T-cell (primary cell): Measurements from ENCODE around the gene UNC13D. TPM values are rescaled to one million over a fixed set of nuclear protein-coding genes. Genes with fewer than 3 reads are reported as not detected.

ENCODE experiments used
- ATAC-seq, 4 experiments: fragments of 200-7000 bp in 3 of 4; fragments of 150-1000 bp in 1 of 4; cut with Tn5 transposase; replicated peaks in 1 of 4; 1 replicate in 3 of 4; 2 replicates in 1 of 4; pipeline ENCODE4 v1.10.0; 2021; ENCODE audit warnings: moderate library complexity in 3 of 4, mild to moderate bottlenecking in 2 of 4, moderate number of reproducible peaks in 1 of 4
- CTCF ChIA-PET, 2 donors: fragments of 300-600 bp; sonication (Branson Sonifier 250); formaldehyde crosslinking; loops; one replicate each; lab custom pipeline; 2022; ENCODE audit warnings: antibody characterized with exemption in 2 of 2; lab: Charles Lee
- POLR2A ChIA-PET, 2 donors: fragments of 300-600 bp; sonication (Branson Sonifier 250); formaldehyde crosslinking; loops; one replicate each; lab custom pipeline; 2022; ENCODE audit warnings: antibody characterized with exemption in 2 of 2; lab: Charles Lee
- DNase-seq, 35 experiments: peaks; one replicate each; pipeline versions ENCODE4 v3.0.0 to v3.0.0-alpha.2; 2013 to 2023
- H3K27ac ChIP-seq: one replicate; pipeline ENCODE4 v1.5.1; 2013; ENCODE audit warnings: low read length
- H3K27me3 ChIP-seq, 2 experiments: replicated peaks in 1 of 2; 1 replicate in 1 of 2; 2 replicates in 1 of 2; pipeline versions ENCODE4 v1.6.1 to v1.7.0; 2013; ENCODE audit warnings: low read length in 1 of 2, mixed read lengths in 1 of 2; ENCODE audit not compliant: control insufficient read depth in 2 of 2, insufficient read depth in 2 of 2; ENCODE audit errors: extremely low read depth in 1 of 2
- H3K36me3 ChIP-seq, 2 donors: 1 replicate in 1 of 2; 2 replicates in 1 of 2; pipeline versions ENCODE4 v1.6.1 to v1.7.0; 2013; ENCODE audit warnings: low read length in 1 of 2; ENCODE audit not compliant: control insufficient read depth in 2 of 2, insufficient read depth in 1 of 2; ENCODE audit errors: extremely low read depth in 1 of 2
- H3K4me1 ChIP-seq, 2 experiments: 1 replicate in 1 of 2; 2 replicates in 1 of 2; pipeline versions ENCODE4 v1.6.1 to v1.7.0; 2013; ENCODE audit warnings: low read length in 2 of 2, mixed read lengths in 1 of 2; ENCODE audit not compliant: insufficient read depth in 2 of 2, control insufficient read depth in 1 of 2; ENCODE audit errors: extremely low read depth in 1 of 2
- H3K4me3 ChIP-seq, 2 donors: 1 replicate in 1 of 2; 2 replicates in 1 of 2; pipeline versions ENCODE4 v1.5.1 to v1.7.0; 2013; ENCODE audit warnings: mild to moderate bottlenecking in 2 of 2, low read length in 1 of 2, moderate library complexity in 1 of 2; ENCODE audit not compliant: control insufficient read depth in 1 of 2; ENCODE audit errors: extremely low read depth in 1 of 2
- H3K9me3 ChIP-seq: 2 replicates; pipeline ENCODE4 v1.7.0; 2013
- H3K27ac Mint-ChIP-seq, 2 donors: one replicate each; pipeline ENCODE4 v1.8.0; 2020 to 2021; ENCODE audit warnings: mild to moderate bottlenecking in 2 of 2, mixed read lengths in 2 of 2
- H3K27me3 Mint-ChIP-seq, 2 donors: one replicate each; pipeline ENCODE4 v1.8.0; 2021 to 2022; ENCODE audit warnings: mixed read lengths in 2 of 2
- H3K36me3 Mint-ChIP-seq: one replicate; pipeline ENCODE4 v1.8.0; 2021; ENCODE audit warnings: mixed read lengths
- H3K4me1 Mint-ChIP-seq, 3 donors: one replicate each; pipeline ENCODE4 v1.8.0; 2020 to 2022; ENCODE audit warnings: mixed read lengths in 3 of 3, mild to moderate bottlenecking in 1 of 3
- H3K4me3 Mint-ChIP-seq, 3 donors: one replicate each; pipeline ENCODE4 v1.8.0; 2020 to 2022; ENCODE audit warnings: mild to moderate bottlenecking in 3 of 3, mixed read lengths in 3 of 3, moderate library complexity in 3 of 3
- H3K9me3 Mint-ChIP-seq, 3 donors: one replicate each; pipeline ENCODE4 v1.8.0; 2020 to 2022; ENCODE audit warnings: mixed read lengths in 3 of 3
- WGBS: methylation state at CpG from one replicate; pipeline ENCODE4 v1.1.5; 2013; ENCODE audit warnings: missing lambda C conversion rate; ENCODE audit not compliant: insufficient coverage; 5-methylcytosine and 5-hydroxymethylcytosine counted together
- total RNA-seq, 35 experiments: library from RNA in 6 of 35; stranded (reverse) in 6 of 35; fragments of 120-200 nt in 1 of 35; gene quantifications; one replicate each; pipeline versions ENCODE4 v1.2.1 to v1.2.4 and lab custom pipeline; 2013 to 2026

The UNC13D gene
- 100 to 1,000 TPM; 148 to 191 (median 180) TPM for total RNA-seq
- total RNA-seq (2013), result 110 TPM
- 19.5 to 250 (median 162) reads per million in 29 experiments for total RNA-seq (lab: John Stamatoyannopoulos, UW)

- ChIA-PET POLR2A (interaction anchor here in 1 of 2 donors (0.5 to 0.7 kb wide), 3 partner anchors 21 to 64 kb away, joined by 3 to 5 read pairs (median 4); no protein-coding TSS in a partner anchor), CTCF (interaction anchor here (0.6 to 2.2 kb wide), 7 partner anchors 11 to 178 kb away, joined by 3 to 9 read pairs (median 4); partner anchors contain the start of gene WBP2 (in 1 of the 2))
- Histone ChIP-seq H3K9me3 (no peaks in the 10 kb centered on the region), H3K27ac (peak within 1 kb of the TSS; percentile 91), H3K27me3 (no peaks in the 10 kb centered on the region), H3K4me1 (peaks cover 19 to 54% of the 10 kb centered on the region in 2 experiments), H3K4me3 (peak within 1 kb of the TSS; percentile 84 to 94), H3K36me3 (peaks cover 23 to 59% of the 10 kb centered on the region in 2 donors)
- Mint-ChIP-seq H3K27me3 (no peaks in the 10 kb centered on the region), H3K27ac (peak within 1 kb of the TSS; percentile 96 to 97), H3K9me3 (no peaks in the 10 kb centered on the region), H3K36me3 (peaks cover 18% of the 10 kb centered on the region), H3K4me3 (peak within 1 kb of the TSS; percentile 90 to 94 (median 91)), H3K4me1 (peaks cover 24 to 40% (median 35%) of the 10 kb centered on the region in 3 donors)
- WGBS, result 0% methylated on average over 22 of the region's 35 CpGs
- DNase-seq, result peak; percentile 39 to 78 (median 63)
- peak; percentile 74 to 85 (median 84) for ATAC-seq
Measured at GRCh38 chr17:75843577-75844529, at the start of gene UNC13D. Gene UNC13D, minus strand, starts transcription at chr17:75844404. Its CDS starts 67 bp downstream, at chr17:75844337.

GRCh38 chr17:75893305-75894048 is 49.3 kb upstream of the UNC13D start:
- ChIA-PET POLR2A (interaction anchor here in 1 of 2 donors (0.6 kb wide), 1 partner anchor 11 kb away, joined by 3 read pairs; no protein-coding TSS in a partner anchor), CTCF (no interaction called here)
- Mint-ChIP-seq H3K4me3 (peak overlapping the region in 2 of 3 donors; percentile 16 to 35), H3K27ac (peak overlapping the region; percentile 48 to 71), H3K27me3 (no peaks in the 10 kb centered on the region), H3K9me3 (no peaks in the 10 kb centered on the region), H3K36me3 (no peaks in the 10 kb centered on the region), H3K4me1 (peaks cover 24 to 29% (median 26%) of the 10 kb centered on the region in 3 donors)
- Histone ChIP-seq H3K9me3 (no peaks in the 10 kb centered on the region), H3K27ac (no peak overlapping the region), H3K36me3 (peaks cover 8 to 26% of the 10 kb centered on the region in 2 donors), H3K4me3 (no peak overlapping the region), H3K4me1 (peaks cover 4 to 34% of the 10 kb centered on the region in 2 experiments), H3K27me3 (no peaks in the 10 kb centered on the region)
- WGBS, result 94% methylated on average over 18 of the region's 18 CpGs
- ATAC-seq (no peak), DNase-seq (no peak)

- POLR2A ChIA-PET, result no interaction called here
- Mint-ChIP-seq H3K36me3 (no peaks in the 10 kb centered on the region), H3K4me1 (peaks cover 24 to 27% (median 24%) of the 10 kb centered on the region in 3 donors), H3K27ac (no peak overlapping the region), H3K27me3 (no peaks in the 10 kb centered on the region), H3K4me3 (no peak overlapping the region), H3K9me3 (no peaks in the 10 kb centered on the region)
- peaks cover 8 to 20% of the 10 kb centered on the region in 2 donors for H3K36me3 ChIP-seq
- no peaks in the 10 kb centered on the region for H3K9me3 ChIP-seq
- 93% methylated on average over 16 of the region's 16 CpGs for WGBS
- DNase-seq (no peak), ATAC-seq (no peak)
- CTCF ChIA-PET, result no interaction called here
- H3K27ac ChIP-seq, result no peak overlapping the region
- H3K27me3 ChIP-seq, result no peaks in the 10 kb centered on the region
- H3K4me3 ChIP-seq, result no peak overlapping the region
- H3K4me1 ChIP-seq, result peaks cover 4 to 34% of the 10 kb centered on the region in 2 experiments
Measured at GRCh38 chr17:75892556-75893224, 48.5 kb upstream of the UNC13D start.

GRCh38 chr17:75891605-75892555 is 47.7 kb upstream of the UNC13D start:
- no peaks in the 10 kb centered on the region for H3K27me3 ChIP-seq
- no peak overlapping the region for H3K27ac ChIP-seq
- Mint-ChIP-seq H3K4me1 (peaks cover 20 to 24% (median 22%) of the 10 kb centered on the region in 3 donors), H3K27me3 (no peaks in the 10 kb centered on the region), H3K27ac (no peak overlapping the region), H3K36me3 (no peaks in the 10 kb centered on the region), H3K9me3 (no peaks in the 10 kb centered on the region), H3K4me3 (no peak overlapping the region)
- WGBS, result 95% methylated on average over 21 of the region's 32 CpGs
- H3K9me3 ChIP-seq, result no peaks in the 10 kb centered on the region
- CTCF ChIA-PET, result no interaction called here
- POLR2A ChIA-PET, result no interaction called here
- peaks cover 8 to 20% of the 10 kb centered on the region in 2 donors for H3K36me3 ChIP-seq
- peaks cover 4 to 27% of the 10 kb centered on the region in 2 experiments for H3K4me1 ChIP-seq
- DNase-seq (no peak), ATAC-seq (no peak)
- no peak overlapping the region for H3K4me3 ChIP-seq

GRCh38 chr17:75891022-75891604 is 46.9 kb upstream of the UNC13D start:
- H3K9me3 ChIP-seq, result no peaks in the 10 kb centered on the region
- POLR2A ChIA-PET, result no interaction called here
- Mint-ChIP-seq H3K4me1 (peaks cover 20 to 24% (median 22%) of the 10 kb centered on the region in 3 donors), H3K27ac (no peak overlapping the region), H3K4me3 (no peak overlapping the region), H3K9me3 (no peaks in the 10 kb centered on the region), H3K36me3 (no peaks in the 10 kb centered on the region), H3K27me3 (no peaks in the 10 kb centered on the region)
- ATAC-seq (no peak), DNase-seq (no peak)
- peaks cover 4 to 27% of the 10 kb centered on the region in 2 experiments for H3K4me1 ChIP-seq
- H3K36me3 ChIP-seq, result peaks cover 11 to 20% of the 10 kb centered on the region in 2 donors
- H3K27ac ChIP-seq, result no peak overlapping the region
- 97% methylated on average over 28 of the region's 31 CpGs for WGBS
- no peaks in the 10 kb centered on the region for H3K27me3 ChIP-seq
- CTCF ChIA-PET, result no interaction called here
- no peak overlapping the region for H3K4me3 ChIP-seq
